NCI-H2171 (cell line): ENCODE measurements around the gene HCRTR1.

Experiments used
- DNase-seq: peaks from one replicate; lab custom pipeline; 2025; lab: John Stamatoyannopoulos, UW

HCRTR1 gene

DNA sequence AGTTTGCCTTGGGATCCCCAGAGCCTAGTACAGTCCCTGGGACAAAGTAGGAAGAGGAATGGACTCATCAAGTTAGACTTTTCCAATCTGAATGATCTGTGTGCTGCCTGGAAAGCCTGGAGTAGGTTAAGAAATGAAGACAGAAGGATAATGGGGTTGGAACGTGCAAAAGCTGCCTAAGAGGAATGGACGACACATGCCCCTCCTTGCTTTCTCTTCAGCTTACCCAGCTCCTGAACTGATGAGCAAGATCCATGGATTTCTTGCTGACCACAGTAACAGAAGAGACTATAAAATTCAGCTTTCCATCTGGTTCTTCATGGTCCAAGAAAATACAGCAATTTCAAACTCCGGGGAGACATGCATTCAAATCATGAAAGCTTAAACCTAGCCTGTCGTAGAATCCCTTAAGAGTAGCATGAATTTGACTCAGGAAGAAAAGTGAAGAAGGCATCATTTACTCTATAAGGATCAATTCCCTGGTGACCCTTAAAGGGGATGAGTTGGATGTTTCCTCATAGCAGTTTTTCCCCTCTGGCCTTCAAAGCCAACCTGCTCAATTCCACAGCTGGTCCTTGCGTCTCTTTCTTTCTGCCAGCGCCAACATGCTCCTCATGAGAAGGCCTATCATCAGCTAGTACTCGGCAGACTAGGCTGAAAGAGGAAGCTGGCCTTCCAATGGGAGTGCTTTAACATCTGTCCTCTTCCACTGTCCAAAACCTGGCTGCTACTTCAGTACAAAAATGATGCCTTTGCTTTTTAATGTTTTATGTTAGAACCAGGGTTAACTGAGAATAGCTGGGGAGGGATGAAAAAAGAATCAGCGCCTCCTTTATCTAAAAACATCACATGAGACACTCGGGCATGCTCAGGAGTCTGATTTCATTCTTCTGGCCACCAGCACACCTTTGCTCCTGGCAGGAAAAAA lies 32.9 kb downstream of the HCRTR1 start:
- DNase-seq = no peak

DNA sequence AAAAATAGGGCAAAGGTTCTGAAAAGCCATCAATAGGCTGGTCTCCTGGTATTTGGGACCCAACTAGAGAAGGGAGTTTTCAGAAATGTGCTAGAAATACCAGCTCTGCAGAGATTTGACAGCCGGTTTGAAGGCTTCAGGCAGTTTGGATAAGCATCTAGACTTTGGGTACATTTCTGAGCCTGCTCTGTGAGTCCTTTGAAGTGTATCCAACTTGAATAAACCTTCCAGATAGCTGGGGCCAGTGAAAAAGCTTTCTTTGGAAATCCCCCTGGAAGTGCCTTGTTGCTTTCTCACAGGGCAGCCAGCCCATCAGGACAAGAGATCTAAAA lies 33.6 kb downstream of the HCRTR1 start:
- DNase-seq = no peak

DNA sequence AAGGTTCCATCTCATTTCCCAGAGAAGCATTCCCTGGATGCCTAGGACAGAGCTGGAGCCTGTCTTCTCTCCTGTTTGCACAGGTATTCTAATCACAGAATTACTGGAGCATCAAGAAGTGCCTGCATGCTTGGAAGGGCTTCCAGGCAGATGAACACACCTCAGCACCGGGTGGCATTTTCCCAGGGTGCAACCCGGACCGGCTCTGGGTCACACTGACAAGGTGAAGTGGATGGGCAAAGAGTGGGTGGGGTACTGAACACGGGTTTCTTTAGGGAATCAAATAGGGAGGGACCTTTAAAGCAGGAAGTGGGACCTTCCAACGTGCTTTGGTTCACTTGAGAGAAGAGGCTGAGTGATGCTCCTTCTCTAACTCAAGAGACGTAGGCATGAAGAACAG lies 34.3 kb downstream of the HCRTR1 start:
- no peak for DNase-seq

DNA sequence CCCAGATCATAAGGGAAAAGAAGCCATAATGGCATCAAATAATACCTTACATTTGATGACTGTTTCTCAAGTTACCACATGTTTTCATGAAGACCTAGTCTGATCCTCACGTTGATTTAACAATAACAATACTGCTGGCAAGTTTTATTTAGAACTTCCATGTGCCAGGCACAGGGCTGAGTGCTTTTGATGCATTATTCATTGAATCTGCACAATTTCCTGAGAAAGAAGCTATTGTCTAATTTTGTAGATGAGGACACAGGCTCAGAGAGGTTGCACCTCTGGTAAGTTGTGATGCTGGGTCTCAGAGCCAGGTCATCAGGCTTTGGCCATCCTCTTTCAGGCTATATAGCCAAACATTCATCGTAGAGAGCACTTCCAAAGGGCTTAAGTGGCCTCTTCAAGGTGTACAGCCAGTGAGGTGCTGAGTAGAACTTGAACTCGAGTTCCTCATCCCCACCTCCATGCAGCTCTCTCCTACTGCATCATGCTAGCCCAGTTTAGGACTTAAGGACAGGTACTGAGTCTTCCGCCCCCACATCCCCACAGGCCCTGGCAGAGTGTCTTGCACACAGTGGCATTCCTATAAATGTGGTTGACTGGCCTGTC lies 35.5 kb downstream of the HCRTR1 start:
- DNase-seq = no peak

DNA sequence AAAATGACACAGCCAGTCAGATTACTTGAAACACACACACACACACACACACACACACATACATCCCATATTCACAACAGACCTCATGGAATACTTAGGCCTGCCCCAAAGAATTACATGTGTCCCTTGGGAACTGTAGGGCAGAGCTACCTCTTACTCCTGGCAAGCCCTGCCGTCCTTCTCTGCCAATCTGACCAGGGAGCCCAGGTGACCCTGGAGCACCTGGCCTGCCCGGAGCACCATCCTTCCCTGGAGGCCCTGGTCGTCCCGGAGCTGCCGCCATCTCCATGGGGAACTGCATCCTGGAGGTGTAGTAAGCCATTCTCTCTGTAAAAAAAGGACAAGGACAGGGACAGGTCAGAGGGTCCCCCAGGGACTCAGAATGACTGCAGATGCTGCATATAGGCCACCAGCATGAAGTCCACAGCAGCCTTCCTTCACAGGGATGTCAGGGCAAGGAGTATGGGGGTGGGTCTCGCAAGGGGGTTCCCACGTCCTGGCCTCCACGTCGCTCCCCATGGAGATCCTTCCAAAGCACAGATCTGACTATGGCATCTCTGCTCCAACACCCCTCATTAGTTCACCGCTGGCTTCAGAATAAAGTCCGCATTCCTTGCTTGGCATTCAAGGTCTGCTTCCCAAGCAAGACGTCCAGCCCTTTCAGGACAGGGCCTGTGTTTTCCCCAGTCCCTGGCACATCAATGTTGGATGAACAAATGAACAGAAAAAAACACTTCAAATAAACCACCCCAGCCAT lies 36.4 kb downstream of the HCRTR1 start:
- DNase-seq = no peak

DNA sequence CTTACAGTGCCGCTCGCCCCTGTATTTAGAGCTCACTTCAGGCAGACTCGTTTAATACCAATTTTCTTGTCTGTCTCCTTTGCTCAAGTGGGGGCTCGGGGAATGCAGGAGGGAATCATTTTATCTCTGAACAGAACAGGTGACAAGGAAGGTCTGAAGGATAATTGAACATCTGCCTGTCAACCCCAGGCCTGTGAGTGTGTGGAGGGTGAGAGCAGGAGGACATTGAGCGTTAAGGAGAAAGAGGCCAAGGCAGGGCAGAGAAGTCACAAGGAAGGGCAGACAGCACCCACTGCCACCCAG lies 36.9 kb downstream of the HCRTR1 start:
- DNase-seq = no peak

DNA sequence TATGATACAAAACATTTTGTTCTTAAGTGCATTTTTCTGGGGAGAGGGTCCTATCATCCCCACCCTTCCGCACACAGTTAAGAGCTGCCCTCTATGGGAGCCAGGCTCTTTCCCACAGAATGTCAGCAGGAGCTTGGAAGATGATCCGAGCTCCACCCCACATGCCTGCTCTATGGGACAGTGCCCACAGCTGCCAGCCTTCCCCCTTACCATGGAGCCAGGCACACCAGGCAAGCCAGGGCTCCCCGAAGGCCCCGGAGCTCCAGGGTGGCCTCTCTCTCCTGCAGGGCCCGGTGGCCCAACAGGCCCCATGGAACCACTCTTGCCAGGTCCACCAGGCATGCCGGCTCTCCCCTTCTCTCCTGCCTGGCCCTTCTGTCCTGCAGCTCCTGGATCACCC lies 37.6 kb downstream of the HCRTR1 start:
- no peak for DNase-seq

DNA sequence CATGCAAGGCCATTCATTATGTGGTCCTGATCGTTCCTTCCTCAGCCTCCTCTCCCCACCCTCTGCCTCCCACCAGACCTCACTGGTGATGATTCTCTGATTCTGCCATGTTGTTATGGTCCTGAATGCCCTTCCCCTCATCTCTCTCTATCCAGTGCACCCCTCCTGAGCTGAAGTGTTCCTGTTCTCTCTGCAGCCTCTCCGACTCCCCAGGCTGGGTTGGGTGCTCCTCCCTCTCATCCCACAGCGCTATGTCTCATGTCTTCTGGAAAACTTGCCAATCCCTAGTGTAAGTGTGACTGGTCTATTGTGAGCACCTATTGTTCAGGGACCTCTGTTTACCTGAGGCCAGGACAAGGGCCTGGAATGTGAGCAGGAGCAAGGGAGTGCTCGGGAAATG lies 38.3 kb downstream of the HCRTR1 start:
- DNase-seq = no peak

DNA sequence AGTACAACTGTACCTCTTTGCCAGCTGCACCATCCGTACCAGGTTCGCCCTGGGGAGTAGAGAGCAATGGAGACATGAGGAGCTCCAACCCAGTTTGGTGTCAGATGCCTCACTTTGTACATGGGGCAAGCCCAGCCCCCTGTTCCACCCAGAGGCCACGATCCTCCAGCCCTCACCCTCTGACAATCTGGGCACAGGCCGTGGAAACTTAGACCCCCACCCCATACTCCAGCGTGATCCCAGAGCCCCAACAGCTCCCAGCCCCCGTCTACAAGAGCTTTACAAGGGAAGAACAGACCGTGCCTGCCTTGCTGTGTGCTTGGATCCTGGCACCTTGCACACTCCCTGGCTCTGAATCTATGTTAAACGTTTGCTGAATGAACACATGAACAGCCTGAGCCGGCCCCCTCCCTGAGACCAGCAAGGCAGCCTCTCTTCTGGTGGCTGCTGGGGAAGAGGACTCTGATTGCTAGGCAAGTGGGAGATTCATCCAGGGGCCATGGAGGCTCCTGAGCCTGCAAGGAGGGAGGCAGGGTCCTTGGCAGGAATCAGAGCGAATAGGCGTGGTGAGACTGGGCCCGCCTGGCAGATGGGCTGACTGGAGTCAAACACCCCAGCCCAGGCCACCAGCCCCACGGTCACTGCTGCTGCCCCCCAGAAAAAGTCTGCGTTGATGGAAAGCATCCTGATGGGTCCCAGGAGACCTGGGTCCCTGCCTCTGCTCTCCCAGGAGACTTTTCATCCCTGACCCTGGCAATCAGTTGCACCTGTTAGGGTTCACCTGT lies 39.7 kb downstream of the HCRTR1 start:
- DNase-seq = no peak

DNA sequence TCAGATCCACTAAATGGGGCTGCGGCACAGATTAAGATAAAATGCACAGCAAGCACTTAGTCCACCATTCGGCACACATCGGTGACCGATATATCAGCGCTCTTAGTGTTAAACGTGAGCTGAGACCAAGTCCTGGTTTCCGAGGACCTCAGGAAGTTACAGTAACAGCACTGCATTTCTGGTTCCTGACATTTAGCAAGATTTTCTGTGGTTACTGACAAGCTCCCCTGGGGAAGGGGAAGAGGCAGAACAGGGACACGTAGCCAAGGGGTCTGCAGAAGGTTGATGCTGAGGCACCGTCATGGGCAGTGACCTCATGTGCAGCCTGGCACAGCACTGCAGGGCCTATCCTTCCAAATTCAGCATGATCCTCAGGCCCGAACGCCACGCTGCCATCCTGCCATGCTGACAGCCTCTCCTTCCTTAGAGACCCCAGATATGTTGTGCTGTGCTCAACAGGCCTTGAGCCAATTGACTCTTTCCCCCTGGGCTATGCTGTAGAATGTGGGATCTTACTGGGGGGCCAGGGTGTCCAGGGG lies 40.6 kb downstream of the HCRTR1 start:
- DNase-seq = no peak

DNA sequence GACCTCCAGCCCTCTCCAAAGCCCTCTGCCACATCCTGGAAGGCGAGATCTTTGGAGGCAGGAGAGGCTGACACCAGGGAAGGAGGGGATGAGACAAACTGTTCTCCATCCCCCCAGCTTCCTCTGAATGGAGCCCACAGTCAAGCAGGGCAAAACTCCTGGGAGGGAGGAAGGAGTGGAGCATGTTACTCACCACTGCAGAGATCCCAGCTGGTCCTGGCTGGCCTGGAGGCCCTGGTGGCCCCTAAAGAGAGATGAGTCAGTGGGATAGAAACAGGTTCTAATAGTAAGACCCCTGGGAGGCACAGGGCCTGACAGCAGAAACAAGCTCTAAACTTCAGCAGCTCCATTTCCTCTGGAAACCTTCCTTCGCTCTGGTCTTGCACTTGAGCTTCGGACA lies 41.2 kb downstream of the HCRTR1 start:
- DNase-seq = no peak

DNA sequence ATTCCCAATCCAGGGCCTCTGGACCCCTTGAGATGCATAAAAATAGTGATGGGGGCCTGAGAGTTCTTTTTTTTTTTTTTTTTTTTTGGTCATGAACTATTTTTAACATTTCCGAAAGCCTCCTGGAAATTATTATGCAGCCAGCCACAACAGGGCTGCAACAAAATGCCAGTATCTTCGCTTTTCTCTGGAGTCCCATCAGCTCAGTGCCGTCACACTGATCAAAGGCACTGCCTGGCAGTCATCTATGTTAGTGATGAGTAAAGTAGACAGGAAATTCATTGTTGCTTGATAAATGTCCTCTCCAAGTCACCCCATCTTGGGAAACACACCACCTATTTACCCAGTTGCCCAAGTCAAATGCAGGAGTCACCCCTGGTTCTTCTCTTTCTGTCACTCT lies 42.4 kb downstream of the HCRTR1 start:
- DNase-seq = no peak

DNA sequence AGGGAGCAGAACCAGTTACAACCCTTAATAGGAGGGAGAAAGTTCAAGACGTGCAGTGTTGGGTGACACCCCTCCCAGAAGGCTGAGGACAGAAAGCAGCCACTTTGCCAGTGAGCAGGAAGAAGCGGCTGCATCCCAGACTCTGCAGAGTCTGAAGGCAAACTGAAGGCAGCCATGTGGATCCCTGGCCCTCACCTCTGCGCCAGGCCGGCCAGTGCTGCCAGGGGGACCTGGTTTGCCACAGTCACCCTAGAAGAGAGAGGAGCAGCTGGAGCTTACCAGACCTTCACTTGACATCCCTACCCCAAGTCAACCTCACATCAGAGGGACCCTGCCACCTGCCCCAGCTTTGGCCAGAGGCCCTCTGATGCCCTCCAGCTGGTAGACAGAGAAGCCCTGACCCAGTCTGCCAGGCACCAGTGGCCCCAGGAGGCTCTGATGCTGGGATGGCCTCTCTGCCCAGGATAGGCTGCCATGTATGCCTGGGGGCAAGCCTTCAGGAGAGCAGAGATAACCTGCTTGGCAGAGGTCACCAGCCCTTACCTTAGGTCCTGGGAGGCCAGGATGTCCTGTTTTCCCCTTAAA lies 43.5 kb downstream of the HCRTR1 start:
- DNase-seq = no peak

DNA sequence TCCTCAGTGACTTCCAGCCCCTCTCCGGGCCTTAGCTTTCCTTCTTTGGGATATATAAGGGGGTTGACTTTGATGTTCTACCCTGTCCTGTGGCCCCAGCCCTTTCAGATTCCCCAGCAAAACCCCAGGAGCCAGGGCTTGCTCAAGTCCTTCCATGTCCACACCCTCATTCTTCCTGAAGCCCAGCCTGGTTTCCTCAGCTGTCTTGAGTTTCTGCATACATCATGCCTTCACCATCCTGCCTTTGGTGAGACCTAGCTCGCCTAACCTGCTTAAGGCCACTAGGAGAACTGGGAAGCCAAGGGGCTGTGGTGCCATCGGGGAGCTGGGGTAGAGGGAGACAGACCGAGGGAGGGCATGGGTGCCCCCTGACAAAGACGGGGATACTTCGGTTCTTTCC lies 44.4 kb downstream of the HCRTR1 start:
- no peak for DNase-seq

DNA sequence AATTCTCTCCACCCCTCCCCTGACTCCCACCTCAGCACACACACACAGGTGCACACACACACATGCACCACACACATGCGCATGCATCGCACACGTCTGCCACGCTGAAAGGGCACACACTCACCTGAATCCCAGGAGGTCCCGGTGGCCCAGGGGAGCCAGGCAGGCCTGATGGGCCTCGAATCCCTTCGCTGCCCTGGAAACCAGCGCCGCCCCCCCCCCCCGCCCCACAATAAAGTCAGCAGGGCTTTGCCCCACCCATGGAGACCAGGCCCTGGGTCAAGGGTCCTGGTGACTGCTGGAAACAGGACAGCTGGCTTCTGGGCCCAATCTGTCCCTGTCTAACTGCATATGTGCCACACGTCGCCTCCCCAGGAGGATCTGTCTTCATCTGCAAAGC lies 45.0 kb downstream of the HCRTR1 start:
- no peak for DNase-seq

DNA sequence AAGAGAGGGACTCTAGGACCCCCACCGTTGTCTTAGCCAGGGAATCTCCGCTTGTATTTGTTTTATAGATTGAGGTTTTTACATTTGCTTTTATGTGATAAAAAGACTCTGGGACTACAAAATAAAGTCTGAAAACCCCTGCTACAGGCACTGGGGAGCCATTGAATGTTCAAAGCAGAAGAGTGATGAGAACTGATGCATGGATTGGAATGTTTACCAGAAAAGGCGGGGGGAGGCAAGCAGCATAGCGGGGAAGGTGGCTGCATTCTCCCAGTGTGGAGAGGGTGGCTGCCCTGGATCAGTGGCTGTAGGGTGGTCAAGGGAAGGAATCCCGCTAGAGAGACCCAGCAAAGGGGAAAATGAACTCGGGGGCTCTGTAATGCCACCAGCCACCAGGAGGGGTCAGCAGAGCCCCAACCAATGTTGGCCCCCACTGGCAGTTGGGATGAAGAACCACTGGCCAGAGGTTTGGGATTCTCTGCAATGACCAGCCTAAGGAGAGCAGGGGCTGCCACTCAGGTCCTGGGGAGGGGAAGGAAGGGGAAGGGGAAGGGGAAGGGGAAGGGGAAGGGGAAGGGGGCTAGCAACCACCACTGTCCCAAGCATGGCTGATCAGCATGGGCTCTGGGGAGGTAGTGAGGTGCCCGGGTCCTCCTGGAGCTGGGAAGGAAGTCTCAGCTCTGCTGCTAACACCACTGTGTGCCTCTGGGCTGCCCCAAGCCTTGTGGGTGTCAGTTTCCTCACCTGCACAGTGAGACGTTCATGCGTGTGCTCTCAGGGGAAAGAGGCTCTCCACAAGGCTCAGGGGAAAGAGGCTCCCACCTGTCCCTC lies 46.3 kb downstream of the HCRTR1 start:
- no peak for DNase-seq

DNA sequence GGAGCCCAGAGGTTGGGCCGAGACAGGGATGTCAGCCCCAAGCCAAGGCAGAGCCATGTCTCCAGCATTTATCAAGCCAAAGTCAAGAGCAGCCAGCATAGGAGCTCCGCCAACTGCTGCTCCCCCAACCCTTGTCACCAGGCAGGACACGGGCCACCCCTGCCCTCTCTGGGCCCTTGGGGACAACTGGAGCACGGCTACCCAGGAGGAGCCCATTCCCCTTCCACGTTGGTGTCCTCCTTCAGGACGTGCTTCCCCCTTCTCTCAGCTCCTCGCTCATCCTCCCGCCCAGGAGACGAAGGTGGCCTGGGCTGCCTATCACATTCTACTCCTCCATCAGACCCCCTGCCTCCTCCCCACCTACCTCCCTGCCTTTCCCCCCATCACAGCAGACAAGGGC lies 47.0 kb downstream of the HCRTR1 start:
- DNase-seq = no peak

DNA sequence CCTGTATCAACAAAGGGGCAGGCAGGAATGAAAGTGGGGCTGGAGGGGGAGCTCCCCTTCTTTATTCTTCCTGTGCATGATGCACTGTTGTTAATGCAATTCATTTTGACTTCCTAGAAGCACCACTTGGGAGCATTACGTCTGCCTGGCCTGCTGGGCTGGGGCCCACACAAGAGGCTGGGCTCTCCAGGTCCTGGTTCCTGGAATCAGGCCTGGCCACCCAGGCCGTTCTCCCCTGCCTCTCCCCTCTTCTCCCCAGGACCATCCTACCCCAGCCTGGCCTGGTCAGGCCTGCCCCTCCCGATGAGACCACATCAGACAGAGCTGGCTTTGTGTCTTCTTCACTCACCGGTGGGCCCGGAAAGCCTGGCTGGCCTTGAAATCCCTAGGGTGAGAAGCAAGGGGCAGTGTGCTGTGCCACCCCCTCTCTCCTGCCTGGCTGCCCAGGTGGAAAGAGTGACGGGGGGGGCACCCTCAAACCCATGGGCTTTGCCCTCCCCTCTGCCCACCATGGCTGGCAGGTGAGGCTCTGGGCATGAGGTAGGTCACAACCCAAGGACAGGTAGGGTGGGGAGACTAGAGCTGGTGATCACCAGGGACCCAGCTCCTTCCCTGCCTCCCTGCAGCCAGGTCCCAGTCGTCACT lies 47.9 kb downstream of the HCRTR1 start:
- no peak for DNase-seq

DNA sequence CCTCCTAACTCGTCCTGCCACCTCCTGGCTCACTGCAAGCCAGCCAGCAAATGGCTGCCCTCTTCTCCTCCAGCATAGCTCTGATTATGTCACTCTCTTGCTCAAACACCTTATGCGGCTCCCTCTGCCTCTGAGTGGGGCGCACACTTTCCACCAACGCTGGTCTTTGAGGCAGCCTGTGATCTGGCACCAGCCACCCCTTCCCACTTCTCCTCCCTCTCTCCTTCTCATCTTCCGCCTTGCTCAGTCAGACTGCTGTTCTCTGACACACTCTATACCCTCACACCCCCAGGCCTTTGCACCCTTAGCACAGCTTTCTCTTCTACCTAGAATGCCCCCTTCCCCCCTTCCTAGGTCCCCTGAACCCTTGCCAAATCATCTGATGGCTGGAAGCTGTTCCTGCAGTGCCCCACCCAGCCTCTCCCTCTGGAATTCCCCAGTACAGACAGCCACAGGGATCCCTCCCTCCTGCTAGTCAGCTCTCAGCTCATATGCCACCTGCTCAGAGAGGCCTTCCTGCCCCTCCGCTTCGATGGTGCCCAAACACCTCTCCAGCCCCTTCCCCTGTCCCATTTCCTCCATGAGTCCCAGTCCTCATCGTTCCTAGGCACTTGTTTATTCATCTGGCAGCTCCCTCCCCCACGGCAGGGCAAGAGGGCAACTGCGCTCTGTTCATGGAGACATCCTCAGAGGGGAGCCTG lies 48.9 kb downstream of the HCRTR1 start:
- peak; percentile 82 for DNase-seq
